Transverse colon (tissue), 4 donors: ENCODE measurements around the gene SEMA4G. TPM values are rescaled to one million over a fixed set of nuclear protein-coding genes. Genes with fewer than 3 reads are reported as not detected.
A peak's percentile ranks its signal among the peaks of the same experiment; 100 is the strongest.

Experiments
- DNase-seq: peaks from one replicate; pipeline ENCODE4 v3.0.0-alpha.2; 2019
- H3K27ac ChIP-seq, 4 donors: fragments of 200-600 bp; sonication (generic); 2 replicates each; pipeline ENCODE4 v1.5.1; 2016 to 2018; ENCODE audit warnings: inconsistent platforms in 4 of 4
- H3K27me3 ChIP-seq: fragments of 200-600 bp; sonication (generic); 2 replicates; pipeline ENCODE4 v1.5.1; 2017; ENCODE audit warnings: inconsistent platforms
- H3K36me3 ChIP-seq, 4 donors: fragments of 200-600 bp; sonication (generic); 2 replicates each; pipeline ENCODE4 v1.5.1; 2017 to 2019; ENCODE audit warnings: inconsistent platforms in 4 of 4
- H3K4me1 ChIP-seq, 4 donors: fragments of 200-600 bp; sonication (generic); 2 replicates each; pipeline ENCODE4 v1.5.1; 2017 to 2020; ENCODE audit warnings: inconsistent platforms in 4 of 4
- H3K4me3 ChIP-seq, 4 donors: fragments of 200-600 bp; sonication (generic); 1 replicate in 1 of 4; 2 replicates in 3 of 4; pipeline versions ENCODE4 v1.5.1 to v1.6.1; 2017 to 2019; ENCODE audit warnings: inconsistent platforms in 4 of 4
- H3K9me3 ChIP-seq, 2 donors: fragments of 200-600 bp; sonication (generic); 2 replicates each; pipeline ENCODE4 v1.5.1; 2017 to 2019; ENCODE audit warnings: inconsistent platforms in 2 of 2
- CTCF ChIP-seq, 5 experiments: fragments of 200-600 bp in 3 of 5; fragments of 450-650 bp in 2 of 5; sonication (generic) in 3 of 5; IDR thresholded peaks; 1 replicate in 2 of 5; 2 replicates in 3 of 5; pipeline ENCODE4 v1.5.1; 2016 to 2017; ENCODE audit warnings: antibody characterized with exemption in 5 of 5, inconsistent platforms in 3 of 5, mild to moderate bottlenecking in 2 of 5, moderate library complexity in 1 of 5
- EP300 ChIP-seq: sonication (generic); formaldehyde crosslinking; IDR thresholded peaks from one replicate; pipeline ENCODE4 v1.6.1; 2017; ENCODE audit warnings: antibody characterized with exemption, low read depth
- POLR2A ChIP-seq: fragments of 450-650 bp; IDR thresholded peaks from one replicate; pipeline ENCODE4 v1.6.1; 2016; ENCODE audit warnings: antibody characterized with exemption, mild to moderate bottlenecking, moderate library complexity
- POLR2AphosphoS5 ChIP-seq, 3 donors: sonication (generic); formaldehyde crosslinking; IDR thresholded peaks; one replicate each; pipeline ENCODE4 v1.6.1; 2016; ENCODE audit warnings: antibody characterized with exemption in 3 of 3
- WGBS, 2 donors: methylation state at CpG; one replicate each; pipeline ENCODE4 v1.1.5; 2018; ENCODE audit warnings: low coverage in 1 of 2; 5-methylcytosine and 5-hydroxymethylcytosine counted together
- in situ Hi-C, 4 donors: fragments of 200-750 bp; cut with MboI; loops; one replicate each; pipeline versions ENCODE4 v1.15.0 to v1.15.1; 2017; ENCODE audit warnings: low sequenced_read_pairs in 3 of 4, low pct_ligation_motif_present in 1 of 4, low pct_unique_long_range_greater_than_20kb in 1 of 4
- intact Hi-C: fragments of 100-400 bp; cut with DNase I; formaldehyde crosslinking; loops from one replicate; pipeline ENCODE4 v1.15.1; 2023; ENCODE audit warnings: low total_unique reads
- total RNA-seq, 4 donors: library from RNA; depleted of rRNA; stranded (reverse); fragments of >200 nt; gene quantifications; one replicate each; pipeline ENCODE4 v1.1.0, GENCODE V29; 2016

SEMA4G gene
- total RNA-seq, 4 donors from 2014 or later, result 94.0 to 221 (median 121) TPM

- Histone ChIP-seq H3K27me3 (no peaks in the 10 kb centered on the region), H3K4me3 (no peak overlapping the region), H3K4me1 (peaks cover 12 to 50% (median 28%) of the 10 kb centered on the region in 4 donors), H3K36me3 (peaks cover 0 to 15% (median 5%) of the 10 kb centered on the region in 4 donors), H3K9me3 (no peaks in the 10 kb centered on the region), H3K27ac (peak overlapping the region in 2 of 4 donors; percentile 44 to 94)
- intact Hi-C loops (no loop called here), in situ Hi-C loops (no loop called here)
- TF ChIP-seq EP300, result no peak
- no peak for TF ChIP-seq CTCF (IDR thresholded peaks at IDR 0.05)
- no peak for TF ChIP-seq POLR2AphosphoS5 (IDR thresholded peaks at IDR 0.05)
- TF ChIP-seq POLR2A, result no peak
- WGBS, 2 donors, result 92% methylated on average over 18 of the region's 18 CpGs; no CpG with 5 or more reads in 1 of the 2 donors
- DNase-seq, result no peak
Observed at GRCh38 chr10:101003639-101004206, 34.4 kb downstream of the SEMA4G start.

- Histone ChIP-seq H3K27me3 (no peaks in the 10 kb centered on the region), H3K9me3 (no peaks in the 10 kb centered on the region), H3K36me3 (peaks cover 0 to 15% (median 5%) of the 10 kb centered on the region in 4 donors), H3K4me1 (peaks cover 12 to 44% (median 23%) of the 10 kb centered on the region in 4 donors), H3K27ac (no peak overlapping the region), H3K4me3 (no peak overlapping the region)
- in situ Hi-C loops (no loop called here), intact Hi-C loops (no loop called here)
- no peak for DNase-seq
- TF ChIP-seq EP300, result no peak
- TF ChIP-seq POLR2A, result no peak
- no peak for TF ChIP-seq CTCF (IDR thresholded peaks at IDR 0.05)
- TF ChIP-seq POLR2AphosphoS5 (IDR thresholded peaks at IDR 0.05), result no peak
- WGBS, 2 donors, result 67 to 95% methylated on average over 1 to 23 of the region's 23 CpGs
Observed at GRCh38 chr10:101005361-101005760, 36.1 kb downstream of the SEMA4G start.

- in situ Hi-C loops (no loop called here), intact Hi-C loops (no loop called here)
- H3K4me3 ChIP-seq, result no peak overlapping the region
- H3K27me3 ChIP-seq, result no peaks in the 10 kb centered on the region
- peak overlapping the region in 3 of 4 donors; percentile 50 to 67 (median 54) for H3K27ac ChIP-seq
- H3K4me1 ChIP-seq, result peaks cover 12 to 37% (median 16%) of the 10 kb centered on the region in 4 donors
- peaks cover 0 to 15% (median 5%) of the 10 kb centered on the region in 4 donors for H3K36me3 ChIP-seq
- DNase-seq, result no peak
- WGBS, 2 donors, result 83% methylated on average over 4 of the region's 4 CpGs; no CpG with 5 or more reads in 1 of the 2 donors
- H3K9me3 ChIP-seq, result no peaks in the 10 kb centered on the region
- no peak for TF ChIP-seq POLR2AphosphoS5 (IDR thresholded peaks at IDR 0.05)
- no peak for TF ChIP-seq EP300
Observed at GRCh38 chr10:101005869-101006567, 36.7 kb downstream of the SEMA4G start.

- WGBS, 2 donors, result 53 to 87% methylated on average over 3 to 30 of the region's 33 CpGs
- peaks cover 0 to 15% (median 5%) of the 10 kb centered on the region in 4 donors for H3K36me3 ChIP-seq
- in situ Hi-C loops, result no loop called here
- H3K27me3 ChIP-seq, result no peaks in the 10 kb centered on the region
- DNase-seq, result no peak
- H3K4me1 ChIP-seq, result peaks cover 9 to 31% (median 11%) of the 10 kb centered on the region in 4 donors
- no peak overlapping the region for H3K4me3 ChIP-seq
- TF ChIP-seq EP300, result no peak
- no peak for TF ChIP-seq POLR2AphosphoS5 (IDR thresholded peaks at IDR 0.05)
- TF ChIP-seq POLR2A, result no peak
- TF ChIP-seq CTCF (IDR thresholded peaks at IDR 0.05), result no peak
- peak overlapping the region; percentile 50 to 67 (median 55) for H3K27ac ChIP-seq
- intact Hi-C loops, result no loop called here
- no peaks in the 10 kb centered on the region for H3K9me3 ChIP-seq
Observed at GRCh38 chr10:101006593-101007098, 37.3 kb downstream of the SEMA4G start.
